HG03432 (cell line): ENCODE results near the gene SLC4A5.
"Not testable (repeated sequence)": the region's sequence is repeated elsewhere in the genome, so short reads cannot be mapped to it uniquely, and the experiment has no call there.

Experiments
- ATAC-seq: cut with Tn5 transposase; IDR thresholded peaks from one replicate; pipeline ENCODE4 v1.9.1; 2021; ENCODE audit warnings: mild to moderate bottlenecking, moderate library complexity; ENCODE audit not compliant: unreplicated experiment

The SLC4A5 gene

GRCh38 chr2:74244286-74244685, 98.9 kb downstream of the SLC4A5 start:
- no peak for ATAC-seq

GRCh38 chr2:74242354-74243071, 100.7 kb downstream of the SLC4A5 start:
- ATAC-seq: no peak

DNA sequence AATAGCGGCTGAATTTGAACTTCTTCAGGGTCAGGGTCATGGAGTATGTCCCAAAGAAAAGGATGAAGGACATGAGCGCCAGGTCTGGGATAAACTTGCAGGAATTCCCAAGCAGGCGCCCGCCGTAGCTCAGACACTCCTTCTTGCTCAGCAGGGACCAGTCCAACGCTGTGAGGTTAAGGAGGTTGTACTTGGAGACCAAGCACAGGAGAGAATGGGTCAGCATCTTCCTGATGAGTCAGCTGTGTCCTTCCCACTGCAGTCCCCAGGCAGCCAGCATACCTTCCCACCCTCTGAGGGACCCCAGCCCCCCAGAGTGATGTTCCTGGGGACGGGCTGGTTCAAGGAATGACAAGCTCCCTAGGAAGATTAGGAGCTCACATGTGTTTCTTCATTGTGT, 103.9 kb downstream of the SLC4A5 start:
- ATAC-seq: no peak

DNA sequence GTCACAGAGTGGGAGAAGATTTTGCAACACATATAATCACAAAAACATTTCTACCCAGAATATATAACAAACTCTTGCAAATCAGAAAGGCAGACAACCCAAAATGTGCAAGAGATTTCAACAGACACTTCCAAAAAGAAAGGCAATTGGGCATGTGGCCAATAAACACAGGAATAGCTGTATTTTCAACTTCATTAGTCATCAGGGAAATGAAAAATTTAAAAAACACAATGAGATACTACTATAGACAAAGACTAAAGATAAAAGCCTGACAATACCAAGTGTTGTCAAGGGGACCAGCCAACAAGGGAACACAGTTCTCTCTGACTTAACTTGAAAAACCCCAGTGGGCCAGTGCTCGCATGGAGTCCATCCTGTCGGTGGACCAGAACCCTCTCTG, 104.3 kb downstream of the SLC4A5 start:
- no peak for ATAC-seq

DNA sequence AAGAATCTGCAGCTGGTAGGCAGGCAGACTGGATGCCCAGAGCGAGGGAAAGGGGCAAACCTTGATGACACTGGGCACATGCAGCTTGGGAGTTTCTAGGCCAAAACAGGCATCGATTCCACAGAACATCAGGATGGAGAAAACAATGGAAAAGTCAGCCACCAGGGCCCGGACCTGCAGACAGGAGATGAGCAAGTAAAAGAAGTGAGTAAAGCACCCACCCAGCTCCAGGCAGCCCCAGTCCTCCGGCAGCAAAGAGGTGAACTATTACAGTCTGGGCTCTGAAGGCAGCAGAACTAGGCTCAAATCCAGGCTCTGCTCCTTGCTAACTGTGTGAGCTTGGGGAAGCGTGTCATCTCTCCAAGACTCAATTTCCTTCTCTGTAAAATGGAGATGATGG, 108.2 kb downstream of the SLC4A5 start:
- no peak for ATAC-seq

GRCh38 chr2:74233648-74234047, 109.6 kb downstream of the SLC4A5 start:
- ATAC-seq: no peak

DNA sequence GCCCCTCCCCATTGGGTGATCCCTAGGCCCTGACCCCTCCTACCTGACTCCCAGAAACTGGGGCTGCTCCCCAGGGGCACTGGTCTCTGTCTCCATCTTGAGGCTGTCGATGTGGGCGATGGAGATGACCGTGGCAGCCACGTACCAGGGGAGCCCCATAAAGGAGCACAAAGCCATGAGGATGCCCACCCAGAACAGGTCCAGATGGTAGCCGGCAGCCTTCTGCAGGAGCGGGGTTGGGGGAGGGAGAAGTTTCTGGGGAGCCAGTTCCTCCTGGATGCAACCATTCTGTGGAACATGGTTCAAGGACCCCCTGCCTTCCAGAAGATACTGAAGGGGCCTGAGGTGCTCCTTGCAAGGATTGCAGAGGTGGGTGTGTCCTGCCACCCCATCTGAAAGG, 110.8 kb downstream of the SLC4A5 start:
- no peak for ATAC-seq

- ATAC-seq: not testable (repeated sequence)
Measured at GRCh38 chr2:74229865-74230264, 113.4 kb downstream of the SLC4A5 start.

DNA sequence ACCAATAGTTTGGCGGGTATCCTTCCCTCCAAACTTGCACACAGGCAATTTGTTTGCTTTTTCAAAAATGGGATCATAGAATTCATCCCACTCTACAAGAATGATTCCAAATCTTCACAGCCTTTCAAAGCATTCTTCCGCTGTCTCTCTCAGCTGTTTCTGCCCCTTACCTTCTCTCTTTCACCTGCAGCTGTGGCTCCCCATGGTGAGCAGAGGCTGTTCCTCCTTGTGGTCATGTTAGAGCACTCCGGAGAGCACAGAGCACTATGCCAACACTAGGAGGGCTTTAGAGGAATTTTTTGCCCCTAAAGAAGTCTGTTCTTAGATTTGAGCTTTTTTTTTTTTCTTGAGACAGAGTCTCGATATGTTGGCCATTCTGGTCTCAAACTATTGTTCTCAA, 114.4 kb downstream of the SLC4A5 start:
- no peak for ATAC-seq

DNA sequence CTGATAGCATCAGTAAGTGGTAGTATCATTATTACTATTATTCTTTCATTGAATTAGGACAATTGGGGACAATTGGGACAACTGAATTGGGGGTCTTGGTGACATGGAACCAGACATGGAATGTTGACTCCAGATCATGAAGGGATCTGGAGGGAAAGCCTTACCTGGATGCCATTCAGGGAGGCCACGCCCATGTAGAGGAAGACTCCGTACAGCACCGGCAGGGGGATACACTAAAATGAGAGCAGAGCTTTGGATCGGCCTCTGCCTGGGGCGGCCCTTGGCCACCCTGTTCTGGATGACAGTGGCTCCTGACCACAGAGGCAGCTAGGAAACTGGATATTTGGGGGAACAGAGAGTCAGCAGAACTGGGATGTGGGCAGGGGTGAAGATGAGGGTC, 115.6 kb downstream of the SLC4A5 start:
- no peak for ATAC-seq

- ATAC-seq: no peak
Measured at GRCh38 chr2:74226648-74227213, 116.5 kb downstream of the SLC4A5 start.

- ATAC-seq: no peak
Measured at GRCh38 chr2:74225698-74226459, 117.3 kb downstream of the SLC4A5 start.

- ATAC-seq: no peak
Measured at GRCh38 chr2:74223941-74224770, 119.1 kb downstream of the SLC4A5 start.

- ATAC-seq: no peak
Measured at GRCh38 chr2:74222300-74222650, 120.9 kb downstream of the SLC4A5 start.

- ATAC-seq: no peak
Measured at GRCh38 chr2:74221604-74222299, 121.5 kb downstream of the SLC4A5 start.

DNA sequence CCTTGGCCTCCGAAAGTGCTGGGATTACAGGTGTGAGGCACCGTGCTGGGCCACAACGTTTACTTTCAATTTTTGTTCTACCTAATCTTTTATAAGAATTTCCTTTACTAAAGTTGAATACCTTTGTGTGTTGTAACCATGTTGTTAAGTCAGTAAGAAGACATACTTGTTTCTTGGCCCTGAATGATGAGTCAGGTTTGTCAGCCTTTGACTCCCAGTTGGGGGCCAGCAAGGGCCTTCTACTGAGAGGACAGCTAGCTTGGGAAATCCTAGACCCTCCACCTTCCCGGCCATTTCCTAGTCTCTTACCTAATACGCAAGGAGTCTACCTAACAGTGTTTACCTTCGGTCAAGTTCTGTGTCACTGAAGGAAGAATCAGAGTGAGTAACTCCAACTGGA, 122.1 kb downstream of the SLC4A5 start:
- no peak for ATAC-seq

GRCh38 chr2:74219846-74220486, 123.2 kb downstream of the SLC4A5 start:
- no peak for ATAC-seq

DNA sequence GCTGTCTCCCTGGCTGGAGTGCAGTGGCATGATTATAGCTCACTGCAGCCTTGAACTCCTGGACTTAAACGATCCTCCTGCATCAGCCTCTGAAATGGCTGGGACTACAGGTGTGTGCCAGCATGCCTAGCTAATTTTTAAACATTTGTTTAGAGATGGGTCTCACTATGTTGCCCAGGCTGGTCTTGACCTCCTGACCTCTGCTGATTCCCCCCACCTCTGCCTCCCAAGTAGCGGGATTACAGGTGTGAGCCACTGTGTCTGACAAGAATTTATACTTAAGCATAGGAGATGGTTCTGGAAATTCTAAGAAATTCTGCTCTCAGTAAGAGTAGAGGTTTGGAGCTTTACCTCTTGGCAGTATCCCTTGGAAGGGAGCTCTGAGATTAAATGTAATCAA, 126.6 kb downstream of the SLC4A5 start:
- ATAC-seq: no peak

- ATAC-seq: not testable (repeated sequence)
Measured at GRCh38 chr2:74215771-74216170, 127.4 kb downstream of the SLC4A5 start.

DNA sequence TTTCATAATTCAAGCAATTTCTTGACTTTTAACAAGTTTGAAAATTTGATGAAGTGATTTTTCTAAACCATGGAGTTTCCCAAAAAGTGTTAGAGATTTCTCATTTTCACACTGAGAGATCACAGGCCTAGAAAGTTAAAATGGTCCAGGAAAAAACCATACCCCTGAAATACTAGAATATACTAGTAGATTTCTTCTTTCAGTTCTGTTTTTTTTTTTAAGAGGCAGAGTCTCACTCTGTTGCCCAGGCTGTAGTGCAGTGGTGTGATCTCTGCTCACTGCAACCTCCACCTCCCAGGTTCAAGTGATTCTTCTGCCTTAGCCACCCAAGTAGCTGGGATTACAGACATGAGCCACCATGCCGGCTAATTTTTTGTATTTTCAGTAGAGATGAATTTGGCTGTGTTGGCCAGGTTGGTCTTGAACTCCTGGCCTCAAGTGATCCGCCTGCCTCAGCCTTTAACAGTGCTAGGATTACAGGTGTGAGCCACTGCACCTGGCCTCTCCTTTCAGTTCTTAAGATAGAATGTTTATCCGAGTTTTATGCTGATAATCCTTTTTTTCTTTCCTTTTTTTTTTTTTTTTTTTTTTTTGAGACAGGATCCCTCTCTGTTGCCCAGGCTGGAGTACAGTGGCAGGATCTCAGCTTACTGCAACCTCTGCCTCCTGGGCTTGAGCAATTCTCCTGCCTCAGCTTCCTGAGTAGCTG, 130.4 kb downstream of the SLC4A5 start:
- ATAC-seq: no peak
